OCI-LY3 (cell line): ENCODE measurements around the gene TPD52L2.
"Not testable (repeated sequence)": the region's sequence is repeated elsewhere in the genome, so short reads cannot be mapped to it uniquely, and the experiment has no call there.

ENCODE experiments used
- H2AFZ ChIP-seq: fragments of 200-600, 300-600 bp; shearing (Covaris generic); 2 replicates; pipeline ENCODE4 v1.6.0; 2014; ENCODE audit warnings: antibody characterized with exemption, low read depth, low read length
- H3K27ac ChIP-seq: fragments of 200-600, 300-600 bp; sonication (generic); 2 replicates; pipeline ENCODE4 v1.5.1; 2014; ENCODE audit warnings: mild to moderate bottlenecking, low read length, moderate library complexity, mixed read lengths
- H3K27me3 ChIP-seq: fragments of 200-600, 300-600 bp; sonication (generic); 2 replicates; pipeline ENCODE4 v1.6.1; 2014; ENCODE audit warnings: low read depth, low read length, mixed read lengths
- H3K36me3 ChIP-seq: fragments of 200-600, 300-600 bp; sonication (generic); replicated peaks from 2 replicates; pipeline ENCODE3; 2014; ENCODE audit warnings: low read depth, low read length, mixed read lengths
- H3K4me1 ChIP-seq: fragments of 300-600, 200-600 bp; sonication (generic); 2 replicates; pipeline ENCODE4 v1.6.1; 2014; ENCODE audit warnings: low read length, mixed read lengths
- H3K4me2 ChIP-seq: fragments of 200-600, 300-600 bp; sonication (generic); 2 replicates; pipeline ENCODE4 v1.6.1; 2014; ENCODE audit warnings: low read length, mixed read lengths
- H3K4me3 ChIP-seq: fragments of 300-600, 200-600 bp; sonication (generic); 2 replicates; pipeline ENCODE4 v1.5.1; 2014; ENCODE audit warnings: antibody characterized with exemption, mild to moderate bottlenecking, low read length, moderate library complexity
- H3K79me2 ChIP-seq: fragments of 300-600, 200-600 bp; shearing (Covaris generic); 2 replicates; pipeline ENCODE4 v1.6.1; 2014; ENCODE audit warnings: mild to moderate bottlenecking, low read length, mixed read lengths
- H3K9ac ChIP-seq: fragments of 300-600, 200-600 bp; shearing (Covaris generic); 2 replicates; pipeline ENCODE4 v1.6.0; 2014; ENCODE audit warnings: mild to moderate bottlenecking, low read length, moderate library complexity
- H3K9me3 ChIP-seq: fragments of 200-600, 300-600 bp; shearing (Covaris generic); 2 replicates; pipeline ENCODE4 v1.6.1; 2014; ENCODE audit warnings: low read length, mixed read lengths; ENCODE audit not compliant: insufficient read depth
- H4K20me1 ChIP-seq: fragments of 200-600, 300-600 bp; sonication (generic); 2 replicates; pipeline ENCODE4 v1.6.1; 2016; ENCODE audit warnings: low read length, mixed read lengths; ENCODE audit not compliant: insufficient read depth
- EZH2phosphoT487 ChIP-seq: fragments of 200-600 bp; shearing (Covaris generic); IDR thresholded peaks from 2 replicates; pipeline ENCODE4 v1.6.1; 2018; ENCODE audit warnings: antibody characterized with exemption, mixed run types, low read depth
- TF ChIP-seq, protein P1 (sequence below): fragments of 200-600, 300-600 bp; sonication (generic); IDR thresholded peaks from 2 replicates; pipeline ENCODE4 v1.5.1; 2014; ENCODE audit warnings: antibody characterized with exemption, low read length, low read depth

Gene TPD52L2

DNA sequence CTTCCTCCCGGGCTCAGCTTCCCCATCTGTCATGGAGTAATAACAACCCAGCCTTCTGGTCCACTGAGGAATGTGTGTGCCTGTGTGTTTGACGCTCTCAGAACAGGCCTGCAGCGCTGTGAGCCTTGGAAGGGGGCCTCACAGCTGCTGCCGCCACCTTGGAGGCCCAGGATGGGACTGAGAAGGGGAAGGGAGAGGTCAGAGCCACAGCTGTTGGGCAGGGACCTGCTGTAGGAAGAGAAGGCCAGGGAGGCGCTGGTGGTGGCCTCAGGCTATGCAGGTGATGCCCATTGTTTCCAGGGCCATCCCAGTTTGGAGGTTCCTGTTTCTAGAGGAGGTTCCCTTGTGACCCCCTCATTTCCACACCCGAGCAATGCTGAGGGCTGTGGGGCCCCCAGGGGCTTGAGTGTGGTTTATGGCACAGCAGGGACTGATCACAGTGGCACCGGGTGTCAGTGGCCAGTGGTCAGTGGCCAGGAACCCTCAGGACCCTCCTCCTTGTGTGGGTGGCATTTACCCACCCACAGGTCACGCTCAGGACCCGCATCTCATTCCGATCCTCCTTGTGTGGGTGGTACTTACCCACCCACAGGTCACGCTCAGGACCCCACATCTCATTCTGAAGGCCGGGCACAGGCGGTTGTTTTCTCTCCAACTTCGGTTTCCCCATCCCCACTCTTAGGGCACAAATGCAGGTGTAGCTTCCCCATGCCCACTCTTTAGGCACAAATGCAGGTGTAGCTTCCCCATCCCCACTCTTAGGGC lies 14.0 kb downstream of the TPD52L2 start:
- Histone ChIP-seq H3K27ac (no peak overlapping the region), H4K20me1 (peaks cover 7% of the 10 kb centered on the region; the same call in 1 of the 2 replicates), H2AFZ (no peak overlapping the region), H3K4me2 (no peak overlapping the region), H3K36me3 (peaks cover 40% of the 10 kb centered on the region), H3K9ac (no peak overlapping the region), H3K4me3 (no peak overlapping the region), H3K79me2 (no peaks in the 10 kb centered on the region), H3K27me3 (no peaks in the 10 kb centered on the region), H3K9me3 (no peaks in the 10 kb centered on the region), H3K4me1 (peaks cover under 1% of the 10 kb centered on the region)
- TF ChIP-seq, protein P1, sequence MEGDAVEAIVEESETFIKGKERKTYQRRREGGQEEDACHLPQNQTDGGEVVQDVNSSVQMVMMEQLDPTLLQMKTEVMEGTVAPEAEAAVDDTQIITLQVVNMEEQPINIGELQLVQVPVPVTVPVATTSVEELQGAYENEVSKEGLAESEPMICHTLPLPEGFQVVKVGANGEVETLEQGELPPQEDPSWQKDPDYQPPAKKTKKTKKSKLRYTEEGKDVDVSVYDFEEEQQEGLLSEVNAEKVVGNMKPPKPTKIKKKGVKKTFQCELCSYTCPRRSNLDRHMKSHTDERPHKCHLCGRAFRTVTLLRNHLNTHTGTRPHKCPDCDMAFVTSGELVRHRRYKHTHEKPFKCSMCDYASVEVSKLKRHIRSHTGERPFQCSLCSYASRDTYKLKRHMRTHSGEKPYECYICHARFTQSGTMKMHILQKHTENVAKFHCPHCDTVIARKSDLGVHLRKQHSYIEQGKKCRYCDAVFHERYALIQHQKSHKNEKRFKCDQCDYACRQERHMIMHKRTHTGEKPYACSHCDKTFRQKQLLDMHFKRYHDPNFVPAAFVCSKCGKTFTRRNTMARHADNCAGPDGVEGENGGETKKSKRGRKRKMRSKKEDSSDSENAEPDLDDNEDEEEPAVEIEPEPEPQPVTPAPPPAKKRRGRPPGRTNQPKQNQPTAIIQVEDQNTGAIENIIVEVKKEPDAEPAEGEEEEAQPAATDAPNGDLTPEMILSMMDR: no peak
- TF ChIP-seq EZH2phosphoT487: no peak

DNA sequence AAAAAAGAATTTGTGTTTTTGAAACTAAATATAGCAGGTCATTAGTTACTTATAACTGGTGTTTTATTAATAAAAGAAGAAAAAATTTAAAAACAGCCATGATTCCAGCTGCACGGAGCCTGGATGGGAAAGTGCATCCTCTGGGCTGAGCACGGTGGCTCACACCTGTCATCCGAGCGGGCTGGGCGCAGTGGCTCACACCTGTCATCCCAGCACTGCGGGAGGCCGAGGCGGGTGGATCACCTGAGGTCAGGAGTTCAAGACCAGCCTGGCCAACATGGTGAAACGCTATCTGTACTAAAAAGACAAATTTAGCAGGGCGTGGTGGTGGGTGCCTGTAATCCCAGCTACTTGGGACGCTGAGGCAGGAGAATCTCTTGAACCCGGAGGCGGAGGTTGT lies 15.8 kb downstream of the TPD52L2 start:
- not testable (repeated sequence) for H3K79me2 ChIP-seq, H3K27ac ChIP-seq, H3K9ac ChIP-seq, H3K4me2 ChIP-seq, H3K4me3 ChIP-seq, H3K27me3 ChIP-seq, H2AFZ ChIP-seq, H3K9me3 ChIP-seq
- Histone ChIP-seq H4K20me1 (peaks cover 11% of the 10 kb centered on the region), H3K36me3 (peaks cover 32% of the 10 kb centered on the region), H3K4me1 (peaks cover 19% of the 10 kb centered on the region)

DNA sequence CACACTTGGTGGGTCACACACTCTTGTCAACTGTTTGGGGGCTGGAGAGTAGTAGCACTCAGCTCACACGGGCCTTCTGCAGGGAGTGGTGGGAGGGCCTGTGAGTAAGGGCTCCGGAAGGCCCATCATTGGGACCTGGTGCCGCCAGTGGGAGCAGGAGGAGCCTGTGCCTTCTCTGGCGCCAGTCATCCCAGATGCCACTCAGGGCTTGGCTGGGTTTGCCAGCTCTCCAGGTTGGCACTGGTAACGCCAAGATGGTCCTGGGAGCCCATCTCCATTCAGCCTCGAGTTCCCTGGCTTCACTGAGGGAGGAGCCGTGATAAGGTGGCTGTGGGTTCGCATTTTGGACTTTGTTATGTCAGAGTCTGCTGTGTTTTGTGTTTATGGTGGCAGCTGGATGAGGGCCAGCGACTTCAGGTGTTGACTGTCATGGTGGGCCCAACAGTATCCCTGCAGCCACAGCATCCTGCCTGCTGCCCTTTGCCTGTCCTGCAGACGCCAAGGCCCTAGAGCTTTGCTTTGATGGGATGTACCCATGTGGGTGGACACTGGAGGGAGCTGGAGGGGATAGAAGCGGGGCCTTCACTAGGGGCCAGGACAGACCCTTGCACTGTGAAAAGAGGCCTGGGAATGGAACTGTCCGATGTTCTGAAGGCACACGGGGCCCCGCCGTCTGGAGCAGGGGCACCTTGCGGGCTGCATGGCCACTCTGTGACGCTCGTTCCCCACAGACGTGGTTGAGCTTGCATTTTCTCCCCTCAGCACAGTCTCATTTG lies 16.6 kb downstream of the TPD52L2 start:
- H3K79me2 ChIP-seq: no peaks in the 10 kb centered on the region; the same call in 1 of the 2 replicates
- H3K9ac ChIP-seq: no peak overlapping the region
- no peak overlapping the region for H2AFZ ChIP-seq
- H3K9me3 ChIP-seq: no peaks in the 10 kb centered on the region
- peaks cover 29% of the 10 kb centered on the region for H3K36me3 ChIP-seq
- no peaks in the 10 kb centered on the region for H3K27me3 ChIP-seq
- peaks cover 11% of the 10 kb centered on the region for H4K20me1 ChIP-seq
- no peak for TF ChIP-seq EZH2phosphoT487
- TF ChIP-seq, protein P1: no peak
- peaks cover 21% of the 10 kb centered on the region for H3K4me1 ChIP-seq
- H3K4me3 ChIP-seq: no peak overlapping the region
- H3K27ac ChIP-seq: no peak overlapping the region
- no peak overlapping the region for H3K4me2 ChIP-seq

DNA sequence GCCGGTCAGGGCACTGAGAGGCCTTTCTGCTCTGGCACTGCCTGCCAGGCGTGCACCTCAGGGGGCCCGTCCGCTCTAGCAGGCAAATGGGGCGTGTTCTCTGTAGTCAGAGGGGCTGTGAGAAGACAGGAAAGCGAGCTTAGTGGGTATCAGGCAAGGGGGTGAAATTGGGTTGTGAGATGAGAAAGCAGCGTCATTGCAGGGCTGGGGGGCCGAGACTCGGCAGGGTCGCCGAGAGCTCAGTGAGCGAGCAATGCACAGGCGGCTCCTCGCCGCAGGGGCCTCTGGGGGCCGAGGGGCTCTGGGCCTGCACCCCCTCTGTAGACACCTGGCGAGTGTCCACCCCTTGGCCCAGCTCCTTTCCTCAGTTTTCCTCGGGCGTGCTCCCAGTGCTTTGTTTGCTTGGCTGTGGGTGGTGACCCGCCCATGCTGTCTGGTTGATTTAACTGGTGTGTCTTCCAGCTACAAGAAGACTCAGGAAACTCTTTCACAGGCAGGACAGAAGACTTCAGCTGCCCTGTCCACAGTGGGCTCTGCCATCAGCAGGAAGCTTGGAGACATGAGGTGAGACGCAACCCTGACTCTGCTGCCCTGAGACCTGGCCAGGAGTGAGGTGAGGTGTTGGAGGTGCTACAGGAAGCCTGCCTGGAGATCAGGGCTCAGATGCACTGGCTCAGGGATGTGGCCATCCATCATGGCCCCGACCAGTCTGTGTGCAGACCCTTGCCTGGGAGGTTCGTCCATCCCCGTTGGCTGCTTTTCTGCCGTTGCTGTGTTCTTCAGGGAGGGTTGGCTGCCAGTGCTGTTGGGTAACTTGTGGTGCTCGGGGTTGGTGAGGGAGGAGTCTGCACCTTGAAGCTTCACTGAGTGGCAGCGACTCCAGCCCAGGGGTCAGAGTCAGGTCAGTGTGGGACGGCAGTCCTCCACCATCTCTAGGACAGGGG lies 17.5 kb downstream of the TPD52L2 start:
- Histone ChIP-seq H3K4me1 (peaks cover 21% of the 10 kb centered on the region), H3K27me3 (no peaks in the 10 kb centered on the region), H3K4me2 (no peak overlapping the region), H3K36me3 (peaks cover 25% of the 10 kb centered on the region), H3K79me2 (no peaks in the 10 kb centered on the region; the same call in 1 of the 2 replicates), H3K9ac (no peak overlapping the region), H2AFZ (no peak overlapping the region), H4K20me1 (peaks cover 11% of the 10 kb centered on the region), H3K27ac (no peak overlapping the region), H3K9me3 (no peaks in the 10 kb centered on the region), H3K4me3 (no peak overlapping the region)
- TF ChIP-seq EZH2phosphoT487: no peak
- TF ChIP-seq, protein P1: no peak
